PFSK-1 (cell line): ENCODE results near the gene DMAC2.

Experiments used
- FOXP2 ChIP-seq: optimal IDR thresholded peaks from 2 replicates; pipeline ENCODE3; 2011; ENCODE audit warnings: borderline replicate concordance, control low read depth, inconsistent platforms; ENCODE audit not compliant: insufficient read depth; ENCODE audit errors: extremely low read length, extremely low read depth
- POLR2AphosphoS5 ChIP-seq: IDR thresholded peaks from 2 replicates; pipeline ENCODE4 v1.6.1; 2012; ENCODE audit warnings: low read depth, mild to moderate bottlenecking, control low read depth, low read length, moderate library complexity
- SIN3A ChIP-seq: IDR thresholded peaks from 2 replicates; pipeline ENCODE4 v1.6.1; 2012; ENCODE audit warnings: mild to moderate bottlenecking, low read length, moderate library complexity, borderline replicate concordance; ENCODE audit not compliant: insufficient read depth
- TAF1 ChIP-seq: IDR thresholded peaks from 2 replicates; pipeline ENCODE4 v1.6.1; 2012; ENCODE audit warnings: low read length, control low read depth, borderline replicate concordance; ENCODE audit not compliant: insufficient read depth
- TF ChIP-seq, protein P1 (sequence below), 2 experiments: IDR thresholded peaks; 2 replicates each; pipeline versions ENCODE4 v1.6.1 to v1.8.0; 2011 to 2012; ENCODE audit warnings: low read depth in 2 of 2, low read length in 2 of 2, control low read depth in 1 of 2, inconsistent platforms in 1 of 2, mild to moderate bottlenecking in 1 of 2, moderate library complexity in 1 of 2; ENCODE audit not compliant: insufficient read depth in 1 of 2

DNA sequence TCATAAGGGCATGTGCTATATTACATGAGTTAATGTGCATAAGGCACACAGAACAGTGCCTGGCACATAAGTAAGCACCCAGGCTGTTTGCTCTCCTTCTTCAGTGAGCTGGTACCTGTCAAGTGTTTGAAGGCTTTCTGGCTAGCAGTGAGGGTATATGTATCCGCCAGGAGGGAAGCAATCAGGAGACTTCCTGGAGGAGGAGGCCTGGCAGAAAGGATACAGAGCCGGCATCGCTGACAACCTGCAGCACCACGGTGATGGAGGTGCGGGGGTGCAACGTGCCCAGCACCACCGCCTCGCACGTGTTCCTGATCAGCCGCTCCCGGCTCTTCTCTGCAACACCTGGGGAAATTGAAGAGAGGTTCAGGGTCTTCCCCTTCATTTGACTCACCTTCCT is 48.1 kb downstream of the DMAC2 start:
- TF ChIP-seq SIN3A = no peak
- TF ChIP-seq POLR2AphosphoS5 = no peak
- no peak for TF ChIP-seq TAF1
- TF ChIP-seq, protein P1, sequence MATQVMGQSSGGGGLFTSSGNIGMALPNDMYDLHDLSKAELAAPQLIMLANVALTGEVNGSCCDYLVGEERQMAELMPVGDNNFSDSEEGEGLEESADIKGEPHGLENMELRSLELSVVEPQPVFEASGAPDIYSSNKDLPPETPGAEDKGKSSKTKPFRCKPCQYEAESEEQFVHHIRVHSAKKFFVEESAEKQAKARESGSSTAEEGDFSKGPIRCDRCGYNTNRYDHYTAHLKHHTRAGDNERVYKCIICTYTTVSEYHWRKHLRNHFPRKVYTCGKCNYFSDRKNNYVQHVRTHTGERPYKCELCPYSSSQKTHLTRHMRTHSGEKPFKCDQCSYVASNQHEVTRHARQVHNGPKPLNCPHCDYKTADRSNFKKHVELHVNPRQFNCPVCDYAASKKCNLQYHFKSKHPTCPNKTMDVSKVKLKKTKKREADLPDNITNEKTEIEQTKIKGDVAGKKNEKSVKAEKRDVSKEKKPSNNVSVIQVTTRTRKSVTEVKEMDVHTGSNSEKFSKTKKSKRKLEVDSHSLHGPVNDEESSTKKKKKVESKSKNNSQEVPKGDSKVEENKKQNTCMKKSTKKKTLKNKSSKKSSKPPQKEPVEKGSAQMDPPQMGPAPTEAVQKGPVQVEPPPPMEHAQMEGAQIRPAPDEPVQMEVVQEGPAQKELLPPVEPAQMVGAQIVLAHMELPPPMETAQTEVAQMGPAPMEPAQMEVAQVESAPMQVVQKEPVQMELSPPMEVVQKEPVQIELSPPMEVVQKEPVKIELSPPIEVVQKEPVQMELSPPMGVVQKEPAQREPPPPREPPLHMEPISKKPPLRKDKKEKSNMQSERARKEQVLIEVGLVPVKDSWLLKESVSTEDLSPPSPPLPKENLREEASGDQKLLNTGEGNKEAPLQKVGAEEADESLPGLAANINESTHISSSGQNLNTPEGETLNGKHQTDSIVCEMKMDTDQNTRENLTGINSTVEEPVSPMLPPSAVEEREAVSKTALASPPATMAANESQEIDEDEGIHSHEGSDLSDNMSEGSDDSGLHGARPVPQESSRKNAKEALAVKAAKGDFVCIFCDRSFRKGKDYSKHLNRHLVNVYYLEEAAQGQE (IDR thresholded peaks at IDR 0.05; ENCODE audit: insufficient read depth in 1 of 2, low read depth in 2 of 2, low read length in 2 of 2) = no peak
- TF ChIP-seq FOXP2 = no peak
